KOPT-K1 (cell line): Measurements from ENCODE around the gene FBXO33.

Source experiments
- H3K27ac ChIP-seq: fragments of 200-600 bp; sonication (generic); 2 replicates; pipeline ENCODE4 v1.5.1; 2016; ENCODE audit warnings: antibody characterized with exemption, mild to moderate bottlenecking, low read depth, low read length; ENCODE audit not compliant: poor library complexity, severe bottlenecking
- H3K36me3 ChIP-seq: fragments of 200-600 bp; sonication (generic); 2 replicates; pipeline ENCODE4 v1.5.1; 2017; ENCODE audit warnings: antibody characterized with exemption, mild to moderate bottlenecking, low read length, moderate library complexity; ENCODE audit not compliant: insufficient read depth
- H3K9me3 ChIP-seq: fragments of 200-600 bp; sonication (generic); 2 replicates; pipeline ENCODE4 v1.5.1; 2017; ENCODE audit warnings: antibody characterized with exemption, low read length, mild to moderate bottlenecking; ENCODE audit not compliant: insufficient read depth, poor library complexity, severe bottlenecking

FBXO33 gene

GRCh38 chr14:39440975-39441374 lies 8.7 kb upstream of the FBXO33 start:
- Histone ChIP-seq H3K9me3 (peaks cover 23% of the 10 kb centered on the region), H3K36me3 (no peaks in the 10 kb centered on the region)

GRCh38 chr14:39435241-39435640 lies 3.0 kb upstream of the FBXO33 start:
- Histone ChIP-seq H3K27ac (no peak overlapping the region), H3K9me3 (peaks cover under 1% of the 10 kb centered on the region), H3K36me3 (no peaks in the 10 kb centered on the region)

More at GRCh38 chr14:39440975-39441374, 8.7 kb upstream of the FBXO33 start:
- H3K27ac ChIP-seq: no peak overlapping the region

- Histone ChIP-seq H3K27ac (no peak overlapping the region), H3K36me3 (no peaks in the 10 kb centered on the region), H3K9me3 (no peaks in the 10 kb centered on the region)
Measured at GRCh38 chr14:39434401-39434800, 2.2 kb upstream of the FBXO33 start.

GRCh38 chr14:39433452-39433813 lies 1.2 kb upstream of the FBXO33 start:
- Histone ChIP-seq H3K9me3 (no peaks in the 10 kb centered on the region), H3K27ac (no peak overlapping the region), H3K36me3 (no peaks in the 10 kb centered on the region)

- Histone ChIP-seq H3K36me3 (no peaks in the 10 kb centered on the region), H3K9me3 (no peaks in the 10 kb centered on the region), H3K27ac (peak overlapping the region; percentile 86)
Measured at GRCh38 chr14:39432619-39433451, 602 bp upstream of the FBXO33 start.

GRCh38 chr14:39431416-39432178 lies 636 bp downstream of the FBXO33 start:
- no peaks in the 10 kb centered on the region for H3K36me3 ChIP-seq
- peak overlapping the region; percentile 86 for H3K27ac ChIP-seq
- no peaks in the 10 kb centered on the region for H3K9me3 ChIP-seq

GRCh38 chr14:39430762-39431415 lies 1.3 kb downstream of the FBXO33 start:
- H3K36me3 ChIP-seq: no peaks in the 10 kb centered on the region
- H3K27ac ChIP-seq: peak overlapping the region; percentile 86
- no peaks in the 10 kb centered on the region for H3K9me3 ChIP-seq

GRCh38 chr14:39428118-39428517 lies 4.1 kb downstream of the FBXO33 start:
- Histone ChIP-seq H3K36me3 (no peaks in the 10 kb centered on the region), H3K27ac (no peak overlapping the region), H3K9me3 (no peaks in the 10 kb centered on the region)

GRCh38 chr14:39426605-39427004 lies 5.6 kb downstream of the FBXO33 start:
- H3K9me3 ChIP-seq: no peaks in the 10 kb centered on the region
- no peak overlapping the region for H3K27ac ChIP-seq
- no peaks in the 10 kb centered on the region for H3K36me3 ChIP-seq

GRCh38 chr14:39425947-39426346 lies 6.3 kb downstream of the FBXO33 start:
- Histone ChIP-seq H3K36me3 (no peaks in the 10 kb centered on the region), H3K27ac (no peak overlapping the region), H3K9me3 (no peaks in the 10 kb centered on the region)

GRCh38 chr14:39423793-39424192 lies 8.4 kb downstream of the FBXO33 start:
- H3K9me3 ChIP-seq: no peaks in the 10 kb centered on the region
- no peaks in the 10 kb centered on the region for H3K36me3 ChIP-seq
- no peak overlapping the region for H3K27ac ChIP-seq

GRCh38 chr14:39422243-39422642 lies 10.0 kb downstream of the FBXO33 start:
- Histone ChIP-seq H3K36me3 (no peaks in the 10 kb centered on the region), H3K27ac (no peak overlapping the region), H3K9me3 (peaks cover 1% of the 10 kb centered on the region)

- Histone ChIP-seq H3K9me3 (peaks cover 27% of the 10 kb centered on the region), H3K36me3 (0 out of 2 replicates have a peak, but pooled peaks cover 5% of the 10 kb centered on the region), H3K27ac (no peak overlapping the region)
Measured at GRCh38 chr14:39419272-39419671, 13.0 kb downstream of the FBXO33 start.

- Histone ChIP-seq H3K9me3 (peaks cover 30% of the 10 kb centered on the region), H3K36me3 (peaks cover 5% of the 10 kb centered on the region; the same call in 1 of the 2 replicates), H3K27ac (no peak overlapping the region)
Measured at GRCh38 chr14:39417014-39417413, 15.2 kb downstream of the FBXO33 start.

GRCh38 chr14:39416072-39416471 lies 16.2 kb downstream of the FBXO33 start:
- Histone ChIP-seq H3K9me3 (peaks cover 33% of the 10 kb centered on the region), H3K36me3 (peaks cover 5% of the 10 kb centered on the region; the same call in 1 of the 2 replicates), H3K27ac (no peak overlapping the region)
